NCI-H1417 treated with DMSO at 0.1 percent for 48 hours (cell line): ENCODE data around the gene GLS.
"Not testable (repeated sequence)": the region's sequence is repeated elsewhere in the genome, so short reads cannot be mapped to it uniquely, and the experiment has no call there.

Experiments
- DNase-seq: peaks from one replicate; lab custom pipeline; 2025; lab: John Stamatoyannopoulos, UW

GLS gene

DNA sequence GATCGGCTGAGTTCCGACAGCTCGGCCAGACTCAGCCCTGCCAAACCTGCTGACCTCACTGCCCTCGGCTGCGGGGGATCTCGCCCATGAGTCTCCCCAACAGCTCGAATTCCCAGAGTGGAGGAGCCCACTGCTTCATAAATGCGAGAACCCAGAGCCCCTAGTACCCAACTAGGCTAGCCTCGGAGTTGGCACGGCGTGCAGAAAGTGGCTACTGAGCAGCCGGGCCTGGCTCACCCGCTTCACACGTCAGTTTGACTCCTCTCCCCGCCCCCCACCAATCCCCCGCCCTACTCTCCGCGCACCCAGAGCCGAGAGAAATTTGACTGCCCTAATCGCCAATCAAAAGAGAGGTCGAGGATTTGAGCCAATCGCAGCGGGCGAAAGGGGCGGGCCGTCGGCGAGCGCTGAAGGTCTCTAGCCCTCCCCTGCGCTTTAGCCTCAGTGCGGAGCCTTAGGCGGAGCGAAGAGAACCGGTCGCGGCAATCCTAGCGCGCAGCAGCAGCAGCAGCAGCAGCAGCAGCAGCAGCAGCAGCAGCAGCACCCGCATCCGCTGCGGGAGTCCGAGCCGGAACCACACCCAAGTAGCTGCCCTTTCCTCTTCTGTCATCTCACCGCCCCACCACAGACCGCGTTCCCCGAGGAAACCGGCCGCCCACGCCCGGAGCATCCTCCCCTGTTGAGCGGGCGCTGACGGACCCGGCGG, at the start of gene GLS:
TSS of gene GLS (plus strand) at position 444 of the 706 bp plus-strand sequence. CDS start 264 bp downstream, outside the sequence.
- DNase-seq: peak; percentile 57

DNA sequence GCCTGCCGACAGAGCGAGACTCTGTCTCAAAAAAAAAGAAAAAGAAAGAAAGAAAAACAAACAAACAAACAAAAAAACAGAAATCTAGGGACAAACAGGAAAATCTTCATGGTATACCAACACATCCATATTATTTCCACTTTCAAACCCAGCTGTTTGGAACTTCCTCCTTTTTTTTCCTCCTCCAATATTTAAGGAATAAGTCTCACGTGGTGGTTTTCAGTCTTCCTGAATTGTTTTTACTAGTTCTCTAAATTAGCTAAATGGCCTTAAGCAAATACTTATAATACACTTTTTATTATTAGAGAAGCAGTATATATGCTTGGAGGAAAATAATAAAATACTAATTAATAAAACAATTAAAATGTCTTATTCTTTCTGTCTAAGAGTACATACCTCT, 48.7 kb upstream of the GLS start:
- no peak for DNase-seq

DNA sequence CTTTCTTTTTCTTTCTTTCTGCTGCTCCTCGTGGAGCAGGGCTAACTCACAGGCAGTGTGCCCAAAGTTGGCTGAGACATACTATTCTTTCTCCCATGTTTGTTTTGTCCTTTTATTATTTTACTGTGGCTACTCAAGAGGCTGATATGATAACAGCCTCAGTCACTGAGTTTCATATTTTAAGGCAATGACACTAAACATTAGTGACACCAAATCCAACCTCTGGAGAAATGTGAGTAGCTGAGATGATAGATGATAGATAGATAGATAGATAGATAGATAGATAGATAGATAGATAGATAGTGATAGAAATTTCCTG, 45.8 kb upstream of the GLS start:
- DNase-seq: no peak

DNA sequence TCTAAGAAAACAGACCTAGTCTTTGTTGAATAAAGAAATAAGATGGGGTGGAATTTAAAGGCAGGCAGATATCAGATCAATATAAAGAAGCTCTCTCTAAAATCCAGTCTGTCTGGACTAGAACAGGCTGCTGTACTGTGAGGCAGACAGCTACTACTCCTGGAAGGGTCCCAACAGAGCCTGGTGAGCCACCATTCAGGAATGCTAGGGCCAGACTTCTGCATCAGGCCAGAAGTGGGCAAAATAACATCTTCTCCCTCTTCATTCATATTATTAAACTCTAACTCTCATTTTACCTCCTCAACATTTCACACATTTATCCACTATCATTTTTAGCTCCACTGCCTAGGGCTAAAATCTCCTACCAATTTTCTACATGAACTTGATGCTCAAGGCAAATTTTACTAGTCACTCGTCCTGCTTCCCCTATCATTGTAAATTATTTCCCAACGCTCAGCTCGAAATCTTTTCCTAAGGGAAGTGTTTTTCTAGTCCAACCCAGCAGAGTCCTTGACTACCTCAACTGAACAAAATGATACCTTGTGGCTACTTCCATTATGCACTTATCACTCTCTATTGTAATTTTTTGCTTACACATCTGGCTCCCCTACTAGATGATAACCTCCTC, 45.2 kb upstream of the GLS start:
- DNase-seq: no peak

DNA sequence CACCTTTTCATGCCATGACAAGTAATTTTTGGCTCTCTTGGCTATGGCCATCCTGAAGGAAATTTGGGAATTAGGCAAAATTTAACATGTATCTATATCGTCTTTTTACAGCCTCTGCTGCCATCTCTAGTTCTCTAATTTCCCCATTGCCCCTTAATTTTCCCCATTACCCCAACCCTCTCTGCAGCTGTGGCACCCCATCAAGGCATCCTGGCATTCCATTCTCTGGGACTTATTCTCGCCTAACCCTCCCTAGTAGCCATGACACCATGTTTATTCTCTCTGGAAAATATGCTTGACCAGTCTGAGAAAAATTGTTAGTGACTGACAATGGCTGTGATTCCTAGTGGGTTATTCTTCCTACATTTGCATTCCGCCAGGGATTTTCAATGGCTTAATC, 43.9 kb upstream of the GLS start:
- no peak for DNase-seq

DNA sequence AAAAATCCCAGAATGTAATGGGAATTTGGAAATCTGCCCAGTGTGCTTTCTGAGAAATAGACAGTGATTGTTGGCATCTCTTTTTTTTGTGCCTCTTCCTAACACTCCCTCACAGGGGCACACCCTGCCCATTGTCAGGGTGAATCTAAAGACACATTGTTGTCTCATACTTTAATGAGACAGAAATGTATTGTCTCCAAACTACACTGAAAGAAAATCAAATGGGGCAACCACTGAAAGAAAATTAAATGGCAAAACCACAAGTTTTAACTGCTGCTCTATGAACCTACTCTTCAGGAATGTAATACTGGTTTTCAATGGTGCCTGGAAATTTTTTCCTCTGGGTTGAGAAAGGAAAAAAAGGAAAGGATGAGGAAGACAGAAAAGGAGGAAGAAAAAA, 43.2 kb upstream of the GLS start:
- no peak for DNase-seq

DNA sequence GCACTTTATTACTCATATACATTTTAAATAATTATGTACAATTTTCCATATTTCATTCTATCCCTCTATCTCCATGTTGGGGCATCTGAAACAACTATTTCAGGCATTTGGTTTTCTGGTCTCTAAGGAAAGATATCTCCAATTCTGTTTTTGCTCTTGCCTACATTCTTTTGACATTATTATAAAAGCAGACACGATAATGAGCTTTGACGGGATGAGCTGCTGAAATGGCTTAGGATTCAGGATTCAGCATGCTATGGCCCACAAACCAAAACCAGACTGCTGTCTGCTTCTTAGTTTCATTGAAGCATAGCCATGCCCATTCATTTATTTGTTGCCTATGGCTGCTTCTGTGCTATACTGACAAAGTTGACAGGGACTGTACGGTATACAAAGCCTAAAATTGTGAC, 42.7 kb upstream of the GLS start:
- no peak for DNase-seq

DNA sequence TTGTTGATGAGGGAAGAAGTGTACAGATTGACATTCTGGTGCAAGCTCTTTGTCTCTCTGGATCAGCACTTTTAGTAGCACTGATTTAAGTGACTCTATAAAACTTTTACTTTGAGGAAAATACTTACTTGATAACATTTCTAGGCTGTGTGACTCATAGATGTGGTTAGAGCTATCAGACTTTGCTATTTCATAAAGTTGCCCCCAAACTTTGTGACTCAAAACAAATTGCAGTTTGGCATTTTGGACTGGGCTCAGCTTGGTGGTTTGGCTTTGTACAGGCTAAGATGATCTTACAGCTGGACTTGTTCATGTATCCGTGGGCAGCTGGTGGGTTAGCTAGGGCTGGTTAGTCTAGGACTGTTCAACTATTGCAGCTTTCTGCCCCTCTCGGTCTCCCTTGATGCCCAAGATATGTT, 42.1 kb upstream of the GLS start:
- DNase-seq: no peak

DNA sequence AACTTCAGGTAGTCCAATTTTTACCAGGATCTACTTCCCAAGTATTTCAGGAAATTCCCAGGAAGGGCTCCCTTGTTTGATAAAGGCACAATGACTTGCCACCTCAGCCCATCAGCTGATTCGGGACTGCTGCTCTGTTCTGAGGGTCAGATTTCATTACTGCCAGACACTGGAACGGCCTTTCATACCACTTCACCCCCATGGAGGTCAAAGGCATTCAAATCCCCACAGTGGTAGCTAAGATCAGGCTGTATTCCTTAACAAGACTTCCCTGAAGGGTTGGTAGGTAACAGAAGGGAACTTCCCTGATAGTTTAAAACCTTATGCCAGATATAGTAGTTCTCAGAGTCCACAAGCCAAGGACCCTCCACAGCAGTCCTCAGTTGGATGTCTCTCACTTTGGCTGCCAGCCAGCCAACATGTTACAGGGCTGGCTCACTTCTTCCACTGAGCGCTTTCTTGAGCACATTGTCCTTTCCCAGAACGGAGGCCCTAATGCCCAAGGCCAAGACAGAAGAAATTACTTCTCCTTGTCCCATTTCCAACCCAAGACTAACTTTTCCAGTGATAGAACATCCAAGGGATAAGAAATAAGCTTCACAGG, 40.0 kb upstream of the GLS start:
- no peak for DNase-seq

DNA sequence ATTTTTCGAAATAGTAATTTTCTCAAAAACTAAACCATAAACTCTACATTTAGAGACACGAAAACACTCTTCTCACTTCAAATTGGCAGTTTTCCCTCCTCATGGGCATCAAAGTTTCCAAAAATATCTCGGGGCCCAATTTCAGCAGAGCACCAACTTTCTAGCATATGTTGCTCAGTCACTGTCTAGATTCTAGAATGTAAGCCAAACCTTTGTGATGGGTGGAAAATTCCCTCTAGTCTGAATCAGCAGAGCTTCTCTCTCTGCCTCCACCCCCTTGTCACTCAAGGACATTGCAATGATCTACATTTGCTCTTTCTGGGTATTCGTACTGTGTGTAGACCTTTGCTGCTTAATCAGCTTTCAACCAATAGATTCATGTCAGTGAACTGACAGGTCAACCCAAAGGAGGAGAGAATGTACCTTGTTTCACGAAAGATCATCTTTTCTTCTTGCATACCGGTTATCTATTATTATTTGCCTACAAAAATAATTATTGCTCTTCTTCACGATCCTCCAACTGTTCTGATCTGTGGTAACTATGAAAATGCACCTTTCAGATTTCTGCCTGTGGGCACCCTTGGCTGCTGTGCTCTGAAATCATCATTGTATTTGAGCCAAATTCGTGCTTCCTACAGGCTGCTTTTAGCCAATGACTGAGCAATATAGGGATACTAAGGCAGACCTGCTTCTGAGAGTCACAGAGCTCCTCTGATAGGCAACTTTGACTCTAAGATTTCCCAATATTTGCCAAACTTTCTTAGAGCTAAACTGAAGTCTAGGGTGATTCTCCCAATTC, 38.7 kb upstream of the GLS start:
- no peak for DNase-seq

DNA sequence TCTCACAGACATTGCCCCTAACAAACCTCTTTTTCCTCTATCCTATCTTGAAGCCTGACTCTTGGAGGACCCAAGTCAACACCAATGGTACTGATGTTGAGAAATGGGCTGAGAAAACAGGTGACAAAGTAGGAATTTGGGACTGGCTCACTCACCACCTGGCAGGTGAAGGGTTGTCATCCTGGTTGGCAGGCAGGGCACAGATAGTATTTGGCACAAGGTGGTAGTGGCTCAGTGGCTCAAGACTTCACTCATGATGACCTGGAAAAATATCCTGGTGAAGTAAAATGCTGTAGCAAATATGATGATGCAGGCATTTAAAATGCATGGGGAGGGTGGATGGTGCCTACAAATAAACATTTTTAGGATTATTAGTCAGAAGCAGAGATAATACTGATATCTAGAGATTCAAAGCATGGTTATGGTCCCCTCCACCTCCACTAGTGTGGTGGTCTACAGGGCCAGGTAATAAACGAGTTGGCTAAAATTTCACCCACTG, 38.0 kb upstream of the GLS start:
- DNase-seq: no peak

DNA sequence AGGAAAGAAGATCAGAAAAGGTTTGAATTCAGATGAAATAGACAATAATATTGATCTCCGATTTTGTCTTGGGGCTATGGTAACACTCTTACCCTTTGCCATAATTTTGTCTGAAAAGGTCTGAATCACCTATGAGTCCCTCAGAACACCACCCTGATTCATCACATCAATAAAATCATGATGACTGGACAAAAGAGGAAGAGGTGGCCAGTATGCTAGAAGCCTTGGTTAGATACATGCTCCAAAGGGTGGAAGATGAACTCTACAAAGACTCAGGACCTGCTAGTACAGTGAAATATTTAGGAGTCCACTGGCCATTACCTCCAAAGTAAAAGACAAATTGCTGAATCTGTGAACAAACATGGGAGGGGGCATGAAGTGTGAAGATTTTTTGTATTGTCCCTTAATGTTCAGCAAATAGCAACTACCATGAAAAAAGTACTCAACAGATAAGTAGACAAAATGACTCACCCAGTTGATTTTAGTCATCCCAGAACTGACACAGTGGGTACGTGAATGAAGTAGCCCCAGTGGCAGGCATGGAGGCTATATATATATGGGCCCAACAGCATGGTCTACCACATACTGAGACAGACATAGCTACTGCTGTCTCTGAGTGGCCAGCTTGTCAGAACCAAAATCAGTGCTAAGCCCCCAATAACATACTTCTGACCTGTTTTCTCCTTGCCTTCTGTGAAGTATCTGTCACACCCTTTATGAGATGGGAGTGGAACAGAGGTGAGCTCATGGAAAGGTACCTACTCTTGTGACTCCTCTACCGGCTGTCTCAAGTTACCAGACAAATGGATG, 36.5 kb upstream of the GLS start:
- no peak for DNase-seq

DNA sequence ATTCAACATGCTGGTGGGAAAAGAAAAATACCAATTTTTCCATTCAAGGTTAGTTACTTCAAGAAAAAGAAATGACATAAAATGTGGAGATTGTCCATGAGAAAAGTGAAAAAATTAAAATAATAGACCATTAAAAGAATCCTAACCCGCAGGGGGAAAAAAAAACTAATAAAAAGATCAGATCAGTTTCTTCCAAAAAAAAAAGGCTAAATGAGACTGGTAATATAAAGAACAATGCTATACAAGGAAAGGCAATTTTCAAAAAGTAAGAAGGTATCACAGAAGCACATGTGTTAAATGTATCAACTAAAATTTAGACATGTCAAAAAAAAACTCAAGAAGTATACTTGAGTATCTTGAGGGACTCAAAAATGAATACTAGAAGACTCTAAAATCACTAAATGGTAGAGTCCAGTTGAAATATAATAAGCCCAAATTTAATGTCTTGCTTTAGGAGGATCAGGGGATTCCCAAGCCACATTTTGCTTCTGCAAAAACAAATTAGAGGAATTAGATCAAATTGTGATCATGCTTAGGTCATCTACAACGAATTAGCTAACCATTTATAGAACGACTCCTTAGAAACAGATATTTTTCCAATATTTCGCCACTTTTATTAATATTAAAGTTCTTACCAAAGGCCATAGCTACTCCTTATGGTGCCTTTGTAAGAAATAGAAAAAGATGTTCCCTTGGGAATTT, 35.8 kb upstream of the GLS start:
- DNase-seq: no peak

DNA sequence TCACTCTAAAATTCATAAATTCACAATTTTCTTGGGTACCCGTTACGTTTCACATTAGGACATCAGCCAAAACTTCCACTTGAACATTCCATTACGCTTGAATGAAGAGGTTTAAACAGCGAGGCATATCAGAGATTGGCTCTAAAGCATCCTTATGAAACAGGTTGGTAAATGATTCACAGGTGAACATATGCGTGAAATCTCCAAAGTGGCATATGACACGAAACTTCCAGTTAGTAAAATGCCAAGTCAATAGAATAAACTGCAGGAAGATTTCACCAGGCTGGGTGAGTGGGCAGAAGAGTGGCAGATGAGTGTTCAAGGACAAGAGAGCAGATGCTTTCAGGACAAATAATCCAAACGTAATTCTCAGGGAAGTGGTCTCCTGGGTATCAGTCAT, 33.9 kb upstream of the GLS start:
- DNase-seq: no peak

DNA sequence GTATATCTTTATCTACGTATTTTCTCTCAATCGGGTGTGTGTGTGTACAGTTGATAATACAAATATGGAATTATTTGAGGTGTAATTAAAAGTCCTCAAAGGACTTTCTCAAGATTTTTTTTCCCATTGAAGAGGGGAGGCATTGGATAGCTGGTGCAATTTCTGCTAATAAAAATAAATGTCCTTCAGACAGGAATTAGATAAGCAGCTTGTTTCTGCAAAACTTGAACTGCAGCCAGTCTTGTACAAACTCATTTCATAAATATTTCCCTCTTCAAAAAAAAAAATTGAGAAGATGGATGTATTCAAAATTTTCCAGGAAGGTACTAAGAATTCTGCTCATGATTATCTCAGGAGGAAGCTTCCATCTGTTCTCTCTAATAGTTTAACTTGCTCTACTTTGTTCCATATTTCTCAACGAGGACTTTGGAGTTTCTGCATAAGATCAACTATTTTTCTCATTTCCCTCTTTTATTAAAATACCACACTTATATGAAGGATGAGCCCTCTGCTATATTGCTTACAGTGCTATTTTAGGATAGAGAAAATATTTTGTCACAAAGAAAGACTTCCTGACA, 33.0 kb upstream of the GLS start:
- no peak for DNase-seq

DNA sequence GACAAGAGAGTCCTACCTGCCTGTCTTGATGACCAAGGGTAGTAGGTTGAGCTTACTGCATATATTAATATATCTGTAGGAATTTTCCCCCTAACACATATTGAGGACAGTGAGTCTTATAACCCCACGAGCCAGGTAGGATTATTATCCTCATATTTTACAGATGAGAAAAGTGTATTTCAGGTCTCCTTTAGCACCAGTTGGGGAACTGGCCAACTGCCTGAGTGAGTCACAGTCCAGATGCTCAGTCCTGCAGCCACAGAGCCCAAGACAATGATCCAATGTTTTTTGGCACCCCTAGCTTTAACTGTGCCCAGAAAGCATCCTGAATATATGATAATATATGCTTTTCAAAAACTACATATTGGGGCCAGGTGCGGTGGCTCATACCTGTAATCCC, 30.8 kb upstream of the GLS start:
- DNase-seq: no peak

DNA sequence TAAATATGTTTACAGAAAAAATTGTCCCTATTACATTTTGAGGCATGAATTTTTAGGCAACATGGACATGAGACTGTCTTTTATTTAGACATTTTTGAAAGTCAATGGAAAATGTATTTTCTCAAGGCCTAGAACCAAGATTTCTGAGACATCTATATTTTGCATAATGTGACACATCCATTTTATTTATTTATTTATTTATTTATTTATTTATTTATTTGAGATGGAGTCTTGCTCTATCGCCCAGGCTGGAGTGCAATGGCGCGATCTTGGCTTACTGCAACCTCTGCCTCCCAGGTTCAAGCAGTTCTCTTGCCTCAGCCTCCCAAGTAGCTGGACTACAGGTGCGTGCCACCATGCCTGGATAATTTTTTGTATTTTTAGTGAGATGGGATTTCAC, 27.6 kb upstream of the GLS start:
- DNase-seq: not testable (repeated sequence)

DNA sequence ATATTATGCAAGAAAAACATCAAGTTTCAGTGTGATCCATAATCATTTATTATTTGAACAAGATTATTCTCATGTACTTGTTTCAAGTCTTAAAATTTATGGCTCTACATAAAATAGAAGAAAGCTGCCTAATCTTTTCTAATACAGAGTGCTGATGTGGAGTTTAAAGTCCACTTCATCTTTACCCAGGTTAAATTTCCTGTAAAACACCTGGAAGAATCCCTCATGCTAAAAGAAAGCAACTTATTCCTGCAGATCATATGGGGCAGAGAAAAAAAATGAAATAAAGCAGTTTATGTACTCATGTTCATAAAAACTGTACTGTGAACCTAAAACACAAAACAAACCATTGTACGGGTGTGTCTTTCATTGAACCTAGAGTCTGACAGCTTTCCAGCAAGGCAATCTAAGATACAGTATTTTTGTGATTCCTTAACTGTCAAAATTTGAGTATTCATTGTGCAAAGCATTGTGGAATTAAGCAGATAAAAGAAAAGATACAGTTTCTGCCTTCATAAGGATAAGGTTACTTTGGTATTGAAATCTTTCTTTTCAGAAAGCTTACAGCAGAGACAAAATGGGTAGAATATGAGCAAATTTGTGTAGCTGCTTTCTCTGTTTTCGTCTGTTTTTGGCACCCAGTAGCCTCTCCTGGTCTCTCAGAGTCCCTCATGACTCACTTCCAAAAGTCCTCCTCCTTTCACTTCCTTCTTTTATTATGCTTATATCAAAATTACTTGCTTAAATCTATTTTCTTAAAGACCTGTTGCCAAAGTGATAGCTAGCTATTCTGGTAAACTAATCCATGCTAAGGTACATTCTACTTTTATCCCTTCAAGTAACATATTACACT, 26.9 kb upstream of the GLS start:
- DNase-seq: no peak

DNA sequence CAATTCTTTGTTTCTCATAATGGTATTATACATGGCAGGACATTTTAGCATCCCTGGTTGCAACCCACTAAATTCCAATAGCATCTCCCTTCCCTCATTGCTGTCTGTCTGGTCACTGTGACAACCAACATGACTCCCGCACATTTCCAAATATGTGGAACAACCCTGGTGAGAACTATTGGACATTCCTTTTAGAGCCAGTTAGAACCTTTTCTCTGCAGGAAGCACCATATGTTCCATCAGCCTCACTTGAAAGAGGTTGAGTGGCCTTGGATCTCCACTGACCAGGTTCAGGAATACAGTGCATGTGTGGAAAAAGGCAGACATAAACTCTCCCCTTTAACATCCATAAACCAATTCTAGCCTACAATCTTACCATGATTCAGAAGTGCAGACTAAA, 25.9 kb upstream of the GLS start:
- no peak for DNase-seq

DNA sequence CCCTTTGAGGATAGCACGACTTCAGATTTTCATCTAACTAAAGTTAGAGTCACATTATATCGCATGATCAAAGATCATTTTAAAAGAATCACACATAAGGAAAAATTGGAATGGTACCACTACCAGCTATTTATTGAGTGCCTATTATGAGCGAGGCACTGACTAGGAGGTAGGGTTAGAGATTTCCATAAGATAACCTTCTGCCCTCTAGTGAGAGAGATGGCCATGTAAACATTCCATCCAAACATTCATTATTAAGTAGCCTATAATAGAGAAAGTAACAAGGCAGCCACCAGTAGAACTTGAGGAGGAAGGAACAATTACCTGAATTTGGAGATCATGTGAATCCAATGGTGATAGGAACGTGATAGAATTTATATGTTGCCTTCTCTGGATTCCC, 25.4 kb upstream of the GLS start:
- DNase-seq: no peak
